ENCODE measurements around the gene NAA20.

Gene NAA20

GRCh38 chr20:20078041-20078440 lies 60.9 kb downstream of the NAA20 start:
- Histone ChIP-seq H3K27ac (no peak overlapping the region), H3K4me3 (IDR thresholded peaks at IDR 0.05; ENCODE audit: insufficient read depth, low read depth, low read length) (no peak overlapping the region), H2AFZ (ENCODE audit: low read depth) (no peak overlapping the region), H3K27me3 (ENCODE audit: insufficient read depth, low read depth) (no peaks in the 10 kb centered on the region), H3K9ac (no peak overlapping the region), H3K4me2 (no peak overlapping the region), H3K36me3 (ENCODE audit: insufficient read depth) (no peaks in the 10 kb centered on the region), H3K4me1 (ENCODE audit: low read depth, poor library complexity, severe bottlenecking) (no peaks in the 10 kb centered on the region), H3K79me2 (ENCODE audit: insufficient read depth, low read depth) (no peaks in the 10 kb centered on the region), H4K20me1 (ENCODE audit: insufficient read depth) (no peaks in the 10 kb centered on the region)
- no peak for TF ChIP-seq CTCF (conservative IDR thresholded peaks at IDR 0.05; ENCODE audit: low read depth, low read length)

GRCh38 chr20:20079102-20079784 lies 62.1 kb downstream of the NAA20 start:
- Histone ChIP-seq H3K27ac (no peak overlapping the region), H3K27me3 (ENCODE audit: insufficient read depth, low read depth) (no peaks in the 10 kb centered on the region), H2AFZ (ENCODE audit: low read depth) (no peak overlapping the region), H3K79me2 (ENCODE audit: insufficient read depth, low read depth) (no peaks in the 10 kb centered on the region), H3K4me3 (IDR thresholded peaks at IDR 0.05; ENCODE audit: insufficient read depth, low read depth, low read length) (no peak overlapping the region), H4K20me1 (ENCODE audit: insufficient read depth) (no peaks in the 10 kb centered on the region), H3K4me2 (no peak overlapping the region), H3K36me3 (ENCODE audit: insufficient read depth) (no peaks in the 10 kb centered on the region), H3K9ac (no peak overlapping the region), H3K4me1 (ENCODE audit: low read depth, poor library complexity, severe bottlenecking) (no peaks in the 10 kb centered on the region)
- TF ChIP-seq CTCF (conservative IDR thresholded peaks at IDR 0.05; ENCODE audit: low read depth, low read length): no peak

Measured in KMS-11 (cell line).